ENCODE results near the gene NCMAP.

Gene NCMAP

DNA sequence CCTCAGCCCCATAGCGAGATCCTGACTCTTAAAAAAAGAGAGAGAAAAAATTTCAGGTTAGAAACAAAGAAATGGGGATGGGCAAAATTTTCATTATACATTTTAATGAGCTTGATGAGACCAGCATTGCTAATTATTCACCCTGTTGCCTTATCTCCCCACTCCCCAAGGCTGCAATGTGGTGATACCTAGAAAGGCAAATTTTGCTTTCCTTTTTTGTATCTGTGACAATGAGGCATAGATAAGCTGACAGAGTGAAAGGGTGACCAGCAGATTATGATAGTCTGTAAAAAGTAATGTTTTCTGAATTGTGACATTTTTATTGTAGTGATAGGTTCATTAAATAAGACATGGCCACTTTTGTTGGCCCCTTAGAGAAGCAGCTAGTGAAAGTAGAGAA is 100.2 kb downstream of the NCMAP start:
- H3K4me1 ChIP-seq (ENCODE audit: low read depth, poor library complexity, severe bottlenecking) = peaks cover 4% of the 10 kb centered on the region
- H2AFZ ChIP-seq (ENCODE audit: low read depth) = no peak overlapping the region
- no peaks in the 10 kb centered on the region; the same call in 1 of the 2 replicates for H3K27me3 ChIP-seq (ENCODE audit: insufficient read depth, low read depth)
- TF ChIP-seq, protein P1, sequence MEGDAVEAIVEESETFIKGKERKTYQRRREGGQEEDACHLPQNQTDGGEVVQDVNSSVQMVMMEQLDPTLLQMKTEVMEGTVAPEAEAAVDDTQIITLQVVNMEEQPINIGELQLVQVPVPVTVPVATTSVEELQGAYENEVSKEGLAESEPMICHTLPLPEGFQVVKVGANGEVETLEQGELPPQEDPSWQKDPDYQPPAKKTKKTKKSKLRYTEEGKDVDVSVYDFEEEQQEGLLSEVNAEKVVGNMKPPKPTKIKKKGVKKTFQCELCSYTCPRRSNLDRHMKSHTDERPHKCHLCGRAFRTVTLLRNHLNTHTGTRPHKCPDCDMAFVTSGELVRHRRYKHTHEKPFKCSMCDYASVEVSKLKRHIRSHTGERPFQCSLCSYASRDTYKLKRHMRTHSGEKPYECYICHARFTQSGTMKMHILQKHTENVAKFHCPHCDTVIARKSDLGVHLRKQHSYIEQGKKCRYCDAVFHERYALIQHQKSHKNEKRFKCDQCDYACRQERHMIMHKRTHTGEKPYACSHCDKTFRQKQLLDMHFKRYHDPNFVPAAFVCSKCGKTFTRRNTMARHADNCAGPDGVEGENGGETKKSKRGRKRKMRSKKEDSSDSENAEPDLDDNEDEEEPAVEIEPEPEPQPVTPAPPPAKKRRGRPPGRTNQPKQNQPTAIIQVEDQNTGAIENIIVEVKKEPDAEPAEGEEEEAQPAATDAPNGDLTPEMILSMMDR (conservative IDR thresholded peaks at IDR 0.05; ENCODE audit: low read depth, low read length) = no peak
- no peak overlapping the region for H3K27ac ChIP-seq
- H3K9ac ChIP-seq = no peak overlapping the region
- no peak overlapping the region for H3K4me3 ChIP-seq (IDR thresholded peaks at IDR 0.05; ENCODE audit: insufficient read depth, low read depth, low read length)
- H3K36me3 ChIP-seq (ENCODE audit: insufficient read depth) = peaks cover 52% of the 10 kb centered on the region
- peaks cover 48% of the 10 kb centered on the region for H3K79me2 ChIP-seq (ENCODE audit: insufficient read depth, low read depth)
- no peak overlapping the region for H3K4me2 ChIP-seq
- peaks cover 11% of the 10 kb centered on the region; the same call in 1 of the 2 replicates for H4K20me1 ChIP-seq (ENCODE audit: insufficient read depth)

DNA sequence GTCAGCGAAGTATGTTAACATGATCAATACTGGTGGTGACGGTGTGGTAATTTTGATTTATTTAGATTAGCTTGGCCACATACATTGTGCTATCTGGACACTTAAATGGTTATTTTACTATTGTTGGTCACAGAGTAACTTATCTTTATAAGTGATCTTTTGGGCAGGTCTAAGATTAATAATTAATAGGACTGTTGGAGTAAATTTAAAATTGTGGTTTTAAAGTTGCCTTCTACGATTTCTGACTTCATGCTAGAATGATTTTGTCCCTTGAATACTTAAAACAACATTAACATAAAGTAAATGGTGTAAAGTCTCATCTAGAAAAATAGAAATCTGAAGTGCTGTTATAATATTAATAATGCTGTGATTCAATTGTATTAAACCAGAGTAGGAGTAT is 101.9 kb downstream of the NCMAP start:
- H3K4me1 ChIP-seq (ENCODE audit: low read depth, poor library complexity, severe bottlenecking) = peaks cover 4% of the 10 kb centered on the region
- no peak overlapping the region for H3K4me3 ChIP-seq (IDR thresholded peaks at IDR 0.05; ENCODE audit: insufficient read depth, low read depth, low read length)
- no peaks in the 10 kb centered on the region for H3K27me3 ChIP-seq (ENCODE audit: insufficient read depth, low read depth)
- H3K27ac ChIP-seq = no peak overlapping the region
- H3K9ac ChIP-seq = no peak overlapping the region
- H4K20me1 ChIP-seq (ENCODE audit: insufficient read depth) = peaks cover 11% of the 10 kb centered on the region; the same call in 1 of the 2 replicates
- no peak overlapping the region for H2AFZ ChIP-seq (ENCODE audit: low read depth)
- H3K4me2 ChIP-seq = no peak overlapping the region
- H3K36me3 ChIP-seq (ENCODE audit: insufficient read depth) = peaks cover 46% of the 10 kb centered on the region
- TF ChIP-seq, protein P1 (conservative IDR thresholded peaks at IDR 0.05; ENCODE audit: low read depth, low read length) = no peak
- H3K79me2 ChIP-seq (ENCODE audit: insufficient read depth, low read depth) = peaks cover 42% of the 10 kb centered on the region

Data from KMS-11 (cell line).